WTC11 (cell line): ENCODE data around the gene TAS2R39. TPM values are rescaled to one million over a fixed set of nuclear protein-coding genes. Genes with fewer than 3 reads are reported as not detected.

Experiments
- ATAC-seq: fragments of 200-7000 bp; cut with Tn5 transposase; 2 replicates; pipeline ENCODE4 v1.10.0; 2021; ENCODE audit warnings: mild to moderate bottlenecking, moderate library complexity
- CTCF ChIA-PET: fragments of 300-600 bp; sonication (Branson Sonifier 250); formaldehyde crosslinking; loops from one replicate; lab custom pipeline; 2021; ENCODE audit warnings: antibody characterized with exemption; lab: Charles Lee
- POLR2A ChIA-PET: fragments of 350-600 bp; sonication (Branson Sonifier 250); formaldehyde crosslinking; loops from one replicate; lab custom pipeline; 2021; ENCODE audit warnings: antibody characterized with exemption; lab: Charles Lee
- DNase-seq: peaks from one replicate; pipeline ENCODE4 v3.0.0; 2021; ENCODE audit warnings: low spot score
- H3K27ac Mint-ChIP-seq: 2 replicates; pipeline ENCODE4 v1.8.0; 2021; ENCODE audit warnings: mixed read lengths
- H3K27me3 Mint-ChIP-seq: 2 replicates; pipeline ENCODE4 v1.8.0; 2021; ENCODE audit warnings: low read depth, mild to moderate bottlenecking, moderate library complexity, mixed read lengths
- H3K36me3 Mint-ChIP-seq: 2 replicates; pipeline ENCODE4 v1.8.0; 2021; ENCODE audit warnings: mixed read lengths
- H3K4me1 Mint-ChIP-seq: 2 replicates; pipeline ENCODE4 v1.8.0; 2022; ENCODE audit warnings: mixed read lengths
- H3K4me3 Mint-ChIP-seq: 2 replicates; pipeline ENCODE4 v1.8.0; 2021; ENCODE audit warnings: mild to moderate bottlenecking, moderate library complexity, mixed read lengths
- H3K9me3 Mint-ChIP-seq: 2 replicates; pipeline ENCODE4 v1.8.0; 2021; ENCODE audit warnings: mixed read lengths
- CBFB ChIP-seq: sonication (generic); formaldehyde crosslinking; IDR thresholded peaks from 2 replicates; pipeline ENCODE4 v1.8.1; 2022; ENCODE audit warnings: mild to moderate bottlenecking, low read depth, missing genetic modification reagents
- CREB1 ChIP-seq: sonication (generic); formaldehyde crosslinking; IDR thresholded peaks from 2 replicates; pipeline ENCODE4 v1.8.0; 2023; ENCODE audit warnings: mild to moderate bottlenecking, missing genetic modification reagents
- ELF4 ChIP-seq: sonication (generic); formaldehyde crosslinking; IDR thresholded peaks from 2 replicates; pipeline ENCODE4 v1.8.1; 2022; ENCODE audit warnings: low read depth, mild to moderate bottlenecking, moderate library complexity, missing genetic modification reagents
- ESRRA ChIP-seq: sonication (generic); formaldehyde crosslinking; IDR thresholded peaks from 2 replicates; pipeline ENCODE4 v1.8.1; 2022; ENCODE audit warnings: mild to moderate bottlenecking, missing genetic modification reagents, borderline replicate concordance
- FOXJ3 ChIP-seq: sonication (generic); formaldehyde crosslinking; IDR thresholded peaks from 2 replicates; pipeline ENCODE4 v1.9.0; 2021; ENCODE audit warnings: missing genetic modification reagents, mild to moderate bottlenecking, borderline replicate concordance
- GABPB1 ChIP-seq: sonication (generic); formaldehyde crosslinking; IDR thresholded peaks from 2 replicates; pipeline ENCODE4 v1.8.1; 2023; ENCODE audit warnings: mild to moderate bottlenecking, missing genetic modification reagents
- NFYB ChIP-seq: sonication (generic); formaldehyde crosslinking; conservative IDR thresholded peaks from 2 replicates; pipeline ENCODE4 v1.8.0; 2022; ENCODE audit warnings: low read depth, missing genetic modification reagents
- NR1H2 ChIP-seq: sonication (generic); formaldehyde crosslinking; IDR thresholded peaks from 2 replicates; pipeline ENCODE4 v1.9.0; 2021; ENCODE audit warnings: mild to moderate bottlenecking, moderate library complexity, missing genetic modification reagents
- NR2C2 ChIP-seq: sonication (generic); formaldehyde crosslinking; IDR thresholded peaks from 2 replicates; pipeline ENCODE4 v1.8.0; 2022; ENCODE audit warnings: mild to moderate bottlenecking, missing genetic modification reagents
- SOX15 ChIP-seq: fragments of 250-450 bp; sonication (Bioruptor Pico); IDR thresholded peaks from 2 replicates; pipeline ENCODE4 v1.9.0; 2021; ENCODE audit warnings: mild to moderate bottlenecking
- ZBTB21 ChIP-seq: sonication (generic); formaldehyde crosslinking; IDR thresholded peaks from 2 replicates; pipeline ENCODE4 v1.8.1; 2023; ENCODE audit warnings: mild to moderate bottlenecking, missing genetic modification reagents, borderline replicate concordance
- ZNF263 ChIP-seq: sonication (generic); formaldehyde crosslinking; IDR thresholded peaks from 2 replicates; pipeline ENCODE4 v1.8.1; 2022; ENCODE audit warnings: low read depth, mild to moderate bottlenecking, moderate library complexity, missing genetic modification reagents
- ZNF396 ChIP-seq: fragments of 250-450 bp; sonication (Bioruptor Pico); IDR thresholded peaks from 2 replicates; pipeline ENCODE4 v1.8.0; 2021; ENCODE audit warnings: mild to moderate bottlenecking, moderate library complexity, borderline replicate concordance
- ZNF416 ChIP-seq: fragments of 250-450 bp; sonication (Bioruptor Pico); IDR thresholded peaks from 2 replicates; pipeline ENCODE4 v1.9.0; 2021; ENCODE audit warnings: mild to moderate bottlenecking, inconsistent platforms
- total RNA-seq: library from RNA; stranded (reverse); gene quantifications from 3 replicates; pipeline ENCODE4 v1.2.3, GENCODE V29; 2021
- TF ChIP-seq, protein P1 (sequence below): sonication (generic); formaldehyde crosslinking; IDR thresholded peaks from 2 replicates; pipeline ENCODE4 v1.8.1; 2023; ENCODE audit warnings: mild to moderate bottlenecking, missing genetic modification reagents, moderate library complexity
- TF ChIP-seq, protein P2 (sequence below): sonication (generic); formaldehyde crosslinking; IDR thresholded peaks from 2 replicates; pipeline ENCODE4 v1.8.0; 2022; ENCODE audit warnings: missing genetic modification reagents
- TF ChIP-seq, protein P3 (sequence below): sonication (generic); formaldehyde crosslinking; IDR thresholded peaks from 2 replicates; pipeline ENCODE4 v1.8.0; 2023; ENCODE audit warnings: missing genetic modification reagents
- TF ChIP-seq, protein P4 (sequence below): sonication (generic); formaldehyde crosslinking; IDR thresholded peaks from 2 replicates; pipeline ENCODE4 v1.8.1; 2022; ENCODE audit warnings: low read depth, missing genetic modification reagents, borderline replicate concordance
- TF ChIP-seq, protein P5 (sequence below): sonication (generic); formaldehyde crosslinking; IDR thresholded peaks from 2 replicates; pipeline ENCODE4 v1.8.0; 2022; ENCODE audit warnings: mild to moderate bottlenecking, missing genetic modification reagents
- TF ChIP-seq, protein P6 (sequence below): sonication (generic); formaldehyde crosslinking; IDR thresholded peaks from 2 replicates; pipeline ENCODE4 v1.8.1; 2022; ENCODE audit warnings: low read depth, mild to moderate bottlenecking, moderate library complexity, missing genetic modification reagents, borderline replicate concordance
- TF ChIP-seq, protein P7 (sequence below): sonication (generic); formaldehyde crosslinking; IDR thresholded peaks from 2 replicates; pipeline ENCODE4 v1.8.1; 2023; ENCODE audit warnings: mild to moderate bottlenecking, moderate library complexity, missing genetic modification reagents
- TF ChIP-seq, protein P8 (sequence below): sonication (generic); formaldehyde crosslinking; IDR thresholded peaks from 2 replicates; pipeline ENCODE4 v1.8.1; 2023; ENCODE audit warnings: mild to moderate bottlenecking, missing genetic modification reagents, borderline replicate concordance

Gene TAS2R39
- total RNA-seq, 1 experiment from 2014 or later, result not detected

DNA sequence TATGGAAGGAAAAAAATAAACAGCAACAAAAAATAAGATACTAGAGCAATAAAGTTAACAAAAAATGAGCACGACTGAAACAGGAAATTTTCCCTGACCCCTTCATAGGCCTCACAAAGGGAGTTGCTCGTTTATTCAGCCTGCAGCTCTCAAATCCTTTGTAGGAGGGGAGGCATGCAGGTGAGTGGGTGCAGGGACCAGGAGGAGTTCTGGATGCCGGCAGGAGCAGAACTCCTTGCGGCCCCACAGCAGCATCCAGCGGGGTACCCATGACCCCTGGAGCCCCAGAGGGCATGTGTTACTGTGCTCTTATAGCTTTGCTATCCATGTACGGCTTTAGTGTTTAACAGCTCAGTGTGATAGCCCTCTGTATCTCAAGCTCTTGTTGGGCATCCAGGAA is 5.8 kb downstream of the TAS2R39 start:
- H3K27ac Mint-ChIP-seq, result no peak overlapping the region
- DNase-seq, result no peak
- H3K27me3 Mint-ChIP-seq, result no peaks in the 10 kb centered on the region
- no peak overlapping the region for H3K4me3 Mint-ChIP-seq
- ChIA-PET POLR2A (no interaction called here), CTCF (interaction anchor here (0.6 to 1.9 kb wide), 4 partner anchors 26 to 883 kb away, joined by 3 to 23 read pairs (median 5); no protein-coding TSS in a partner anchor)
- TF ChIP-seq CREB1 (no peak), ELF4 (CRISPR knock-in tag) (no peak), GABPB1 (CRISPR knock-in tag) (no peak), ZNF396 (CRISPR knock-in tag) (no peak), NR2C2 (no peak), ZNF263 (no peak), NFYB (CRISPR knock-in tag) (no peak), ZBTB21 (CRISPR knock-in tag) (no peak), ESRRA (CRISPR knock-in tag) (no peak), SOX15 (CRISPR knock-in tag) (no peak), ZNF416 (no peak)
- TF ChIP-seq, protein P1, sequence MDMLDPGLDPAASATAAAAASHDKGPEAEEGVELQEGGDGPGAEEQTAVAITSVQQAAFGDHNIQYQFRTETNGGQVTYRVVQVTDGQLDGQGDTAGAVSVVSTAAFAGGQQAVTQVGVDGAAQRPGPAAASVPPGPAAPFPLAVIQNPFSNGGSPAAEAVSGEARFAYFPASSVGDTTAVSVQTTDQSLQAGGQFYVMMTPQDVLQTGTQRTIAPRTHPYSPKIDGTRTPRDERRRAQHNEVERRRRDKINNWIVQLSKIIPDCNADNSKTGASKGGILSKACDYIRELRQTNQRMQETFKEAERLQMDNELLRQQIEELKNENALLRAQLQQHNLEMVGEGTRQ, result no peak
- TF ChIP-seq, protein P2, sequence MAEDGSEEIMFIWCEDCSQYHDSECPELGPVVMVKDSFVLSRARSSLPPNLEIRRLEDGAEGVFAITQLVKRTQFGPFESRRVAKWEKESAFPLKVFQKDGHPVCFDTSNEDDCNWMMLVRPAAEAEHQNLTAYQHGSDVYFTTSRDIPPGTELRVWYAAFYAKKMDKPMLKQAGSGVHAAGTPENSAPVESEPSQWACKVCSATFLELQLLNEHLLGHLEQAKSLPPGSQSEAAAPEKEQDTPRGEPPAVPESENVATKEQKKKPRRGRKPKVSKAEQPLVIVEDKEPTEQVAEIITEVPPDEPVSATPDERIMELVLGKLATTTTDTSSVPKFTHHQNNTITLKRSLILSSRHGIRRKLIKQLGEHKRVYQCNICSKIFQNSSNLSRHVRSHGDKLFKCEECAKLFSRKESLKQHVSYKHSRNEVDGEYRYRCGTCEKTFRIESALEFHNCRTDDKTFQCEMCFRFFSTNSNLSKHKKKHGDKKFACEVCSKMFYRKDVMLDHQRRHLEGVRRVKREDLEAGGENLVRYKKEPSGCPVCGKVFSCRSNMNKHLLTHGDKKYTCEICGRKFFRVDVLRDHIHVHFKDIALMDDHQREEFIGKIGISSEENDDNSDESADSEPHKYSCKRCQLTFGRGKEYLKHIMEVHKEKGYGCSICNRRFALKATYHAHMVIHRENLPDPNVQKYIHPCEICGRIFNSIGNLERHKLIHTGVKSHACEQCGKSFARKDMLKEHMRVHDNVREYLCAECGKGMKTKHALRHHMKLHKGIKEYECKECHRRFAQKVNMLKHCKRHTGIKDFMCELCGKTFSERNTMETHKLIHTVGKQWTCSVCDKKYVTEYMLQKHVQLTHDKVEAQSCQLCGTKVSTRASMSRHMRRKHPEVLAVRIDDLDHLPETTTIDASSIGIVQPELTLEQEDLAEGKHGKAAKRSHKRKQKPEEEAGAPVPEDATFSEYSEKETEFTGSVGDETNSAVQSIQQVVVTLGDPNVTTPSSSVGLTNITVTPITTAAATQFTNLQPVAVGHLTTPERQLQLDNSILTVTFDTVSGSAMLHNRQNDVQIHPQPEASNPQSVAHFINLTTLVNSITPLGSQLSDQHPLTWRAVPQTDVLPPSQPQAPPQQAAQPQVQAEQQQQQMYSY (CRISPR knock-in tag), result no peak
- TF ChIP-seq, protein P3, sequence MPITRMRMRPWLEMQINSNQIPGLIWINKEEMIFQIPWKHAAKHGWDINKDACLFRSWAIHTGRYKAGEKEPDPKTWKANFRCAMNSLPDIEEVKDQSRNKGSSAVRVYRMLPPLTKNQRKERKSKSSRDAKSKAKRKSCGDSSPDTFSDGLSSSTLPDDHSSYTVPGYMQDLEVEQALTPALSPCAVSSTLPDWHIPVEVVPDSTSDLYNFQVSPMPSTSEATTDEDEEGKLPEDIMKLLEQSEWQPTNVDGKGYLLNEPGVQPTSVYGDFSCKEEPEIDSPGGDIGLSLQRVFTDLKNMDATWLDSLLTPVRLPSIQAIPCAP (CRISPR knock-in tag), result no peak
- peaks cover 19% of the 10 kb centered on the region for H3K4me1 Mint-ChIP-seq
- H3K36me3 Mint-ChIP-seq, result no peaks in the 10 kb centered on the region
- no peaks in the 10 kb centered on the region for H3K9me3 Mint-ChIP-seq
- peak; percentile 80 for ATAC-seq

DNA sequence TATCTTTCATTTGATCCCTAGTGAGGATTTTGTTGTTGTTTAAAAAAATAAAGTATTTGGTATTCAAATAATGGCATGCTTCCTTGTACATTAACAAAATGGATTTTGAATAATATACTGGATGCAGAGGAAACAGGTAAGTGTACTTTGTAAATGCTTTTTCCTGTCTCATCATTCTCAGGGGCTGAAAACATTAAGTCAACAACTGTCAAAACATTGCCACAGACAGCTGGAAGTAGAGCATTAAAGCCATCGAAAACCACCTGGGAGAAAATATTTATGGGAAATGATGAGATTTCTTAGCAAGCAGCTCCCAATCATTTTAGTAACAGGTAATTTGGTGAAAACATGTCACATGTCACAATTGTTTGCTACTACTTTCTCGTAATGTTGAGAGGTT is 10.7 kb downstream of the TAS2R39 start:
- DNase-seq (no peak), ATAC-seq (no peak)
- Mint-ChIP-seq H3K27me3 (peaks cover 2% of the 10 kb centered on the region; the same call in 1 of the 2 replicates), H3K9me3 (peaks cover 5% of the 10 kb centered on the region), H3K36me3 (no peaks in the 10 kb centered on the region), H3K4me3 (no peak overlapping the region), H3K4me1 (peaks cover 8% of the 10 kb centered on the region), H3K27ac (no peak overlapping the region)
- CTCF ChIA-PET, result no interaction called here
- POLR2A ChIA-PET, result no interaction called here
- TF ChIP-seq, protein P4, sequence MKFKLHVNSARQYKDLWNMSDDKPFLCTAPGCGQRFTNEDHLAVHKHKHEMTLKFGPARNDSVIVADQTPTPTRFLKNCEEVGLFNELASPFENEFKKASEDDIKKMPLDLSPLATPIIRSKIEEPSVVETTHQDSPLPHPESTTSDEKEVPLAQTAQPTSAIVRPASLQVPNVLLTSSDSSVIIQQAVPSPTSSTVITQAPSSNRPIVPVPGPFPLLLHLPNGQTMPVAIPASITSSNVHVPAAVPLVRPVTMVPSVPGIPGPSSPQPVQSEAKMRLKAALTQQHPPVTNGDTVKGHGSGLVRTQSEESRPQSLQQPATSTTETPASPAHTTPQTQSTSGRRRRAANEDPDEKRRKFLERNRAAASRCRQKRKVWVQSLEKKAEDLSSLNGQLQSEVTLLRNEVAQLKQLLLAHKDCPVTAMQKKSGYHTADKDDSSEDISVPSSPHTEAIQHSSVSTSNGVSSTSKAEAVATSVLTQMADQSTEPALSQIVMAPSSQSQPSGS (CRISPR knock-in tag), result no peak
- TF ChIP-seq ZNF263, result no peak
- no peak for TF ChIP-seq SOX15 (CRISPR knock-in tag)
- TF ChIP-seq, protein P5, sequence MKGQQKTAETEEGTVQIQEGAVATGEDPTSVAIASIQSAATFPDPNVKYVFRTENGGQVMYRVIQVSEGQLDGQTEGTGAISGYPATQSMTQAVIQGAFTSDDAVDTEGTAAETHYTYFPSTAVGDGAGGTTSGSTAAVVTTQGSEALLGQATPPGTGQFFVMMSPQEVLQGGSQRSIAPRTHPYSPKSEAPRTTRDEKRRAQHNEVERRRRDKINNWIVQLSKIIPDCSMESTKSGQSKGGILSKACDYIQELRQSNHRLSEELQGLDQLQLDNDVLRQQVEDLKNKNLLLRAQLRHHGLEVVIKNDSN (CRISPR knock-in tag), result no peak
- TF ChIP-seq, protein P6, sequence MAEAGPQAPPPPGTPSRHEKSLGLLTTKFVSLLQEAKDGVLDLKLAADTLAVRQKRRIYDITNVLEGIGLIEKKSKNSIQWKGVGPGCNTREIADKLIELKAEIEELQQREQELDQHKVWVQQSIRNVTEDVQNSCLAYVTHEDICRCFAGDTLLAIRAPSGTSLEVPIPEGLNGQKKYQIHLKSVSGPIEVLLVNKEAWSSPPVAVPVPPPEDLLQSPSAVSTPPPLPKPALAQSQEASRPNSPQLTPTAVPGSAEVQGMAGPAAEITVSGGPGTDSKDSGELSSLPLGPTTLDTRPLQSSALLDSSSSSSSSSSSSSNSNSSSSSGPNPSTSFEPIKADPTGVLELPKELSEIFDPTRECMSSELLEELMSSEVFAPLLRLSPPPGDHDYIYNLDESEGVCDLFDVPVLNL (CRISPR knock-in tag), result no peak
- TF ChIP-seq, protein P7, sequence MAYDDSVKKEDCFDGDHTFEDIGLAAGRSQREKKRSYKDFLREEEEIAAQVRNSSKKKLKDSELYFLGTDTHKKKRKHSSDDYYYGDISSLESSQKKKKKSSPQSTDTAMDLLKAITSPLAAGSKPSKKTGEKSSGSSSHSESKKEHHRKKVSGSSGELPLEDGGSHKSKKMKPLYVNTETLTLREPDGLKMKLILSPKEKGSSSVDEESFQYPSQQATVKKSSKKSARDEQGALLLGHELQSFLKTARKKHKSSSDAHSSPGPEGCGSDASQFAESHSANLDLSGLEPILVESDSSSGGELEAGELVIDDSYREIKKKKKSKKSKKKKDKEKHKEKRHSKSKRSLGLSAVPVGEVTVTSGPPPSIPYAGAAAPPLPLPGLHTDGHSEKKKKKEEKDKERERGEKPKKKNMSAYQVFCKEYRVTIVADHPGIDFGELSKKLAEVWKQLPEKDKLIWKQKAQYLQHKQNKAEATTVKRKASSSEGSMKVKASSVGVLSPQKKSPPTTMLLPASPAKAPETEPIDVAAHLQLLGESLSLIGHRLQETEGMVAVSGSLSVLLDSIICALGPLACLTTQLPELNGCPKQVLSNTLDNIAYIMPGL (CRISPR knock-in tag), result no peak
- TF ChIP-seq, protein P8, sequence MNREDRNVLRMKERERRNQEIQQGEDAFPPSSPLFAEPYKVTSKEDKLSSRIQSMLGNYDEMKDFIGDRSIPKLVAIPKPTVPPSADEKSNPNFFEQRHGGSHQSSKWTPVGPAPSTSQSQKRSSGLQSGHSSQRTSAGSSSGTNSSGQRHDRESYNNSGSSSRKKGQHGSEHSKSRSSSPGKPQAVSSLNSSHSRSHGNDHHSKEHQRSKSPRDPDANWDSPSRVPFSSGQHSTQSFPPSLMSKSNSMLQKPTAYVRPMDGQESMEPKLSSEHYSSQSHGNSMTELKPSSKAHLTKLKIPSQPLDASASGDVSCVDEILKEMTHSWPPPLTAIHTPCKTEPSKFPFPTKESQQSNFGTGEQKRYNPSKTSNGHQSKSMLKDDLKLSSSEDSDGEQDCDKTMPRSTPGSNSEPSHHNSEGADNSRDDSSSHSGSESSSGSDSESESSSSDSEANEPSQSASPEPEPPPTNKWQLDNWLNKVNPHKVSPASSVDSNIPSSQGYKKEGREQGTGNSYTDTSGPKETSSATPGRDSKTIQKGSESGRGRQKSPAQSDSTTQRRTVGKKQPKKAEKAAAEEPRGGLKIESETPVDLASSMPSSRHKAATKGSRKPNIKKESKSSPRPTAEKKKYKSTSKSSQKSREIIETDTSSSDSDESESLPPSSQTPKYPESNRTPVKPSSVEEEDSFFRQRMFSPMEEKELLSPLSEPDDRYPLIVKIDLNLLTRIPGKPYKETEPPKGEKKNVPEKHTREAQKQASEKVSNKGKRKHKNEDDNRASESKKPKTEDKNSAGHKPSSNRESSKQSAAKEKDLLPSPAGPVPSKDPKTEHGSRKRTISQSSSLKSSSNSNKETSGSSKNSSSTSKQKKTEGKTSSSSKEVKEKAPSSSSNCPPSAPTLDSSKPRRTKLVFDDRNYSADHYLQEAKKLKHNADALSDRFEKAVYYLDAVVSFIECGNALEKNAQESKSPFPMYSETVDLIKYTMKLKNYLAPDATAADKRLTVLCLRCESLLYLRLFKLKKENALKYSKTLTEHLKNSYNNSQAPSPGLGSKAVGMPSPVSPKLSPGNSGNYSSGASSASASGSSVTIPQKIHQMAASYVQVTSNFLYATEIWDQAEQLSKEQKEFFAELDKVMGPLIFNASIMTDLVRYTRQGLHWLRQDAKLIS (CRISPR knock-in tag), result no peak
- no peak for TF ChIP-seq FOXJ3 (CRISPR knock-in tag)
- TF ChIP-seq CBFB (CRISPR knock-in tag), result no peak
- no peak for TF ChIP-seq NR1H2 (CRISPR knock-in tag)
